NCI-H1092 (cell line): Measurements from ENCODE around the gene VPS36.
"Not testable (repeated sequence)": the region's sequence is repeated elsewhere in the genome, so short reads cannot be mapped to it uniquely, and the experiment has no call there.

Experiments used
- DNase-seq: peaks from one replicate; lab custom pipeline; 2025; lab: John Stamatoyannopoulos, UW

The VPS36 gene

DNA sequence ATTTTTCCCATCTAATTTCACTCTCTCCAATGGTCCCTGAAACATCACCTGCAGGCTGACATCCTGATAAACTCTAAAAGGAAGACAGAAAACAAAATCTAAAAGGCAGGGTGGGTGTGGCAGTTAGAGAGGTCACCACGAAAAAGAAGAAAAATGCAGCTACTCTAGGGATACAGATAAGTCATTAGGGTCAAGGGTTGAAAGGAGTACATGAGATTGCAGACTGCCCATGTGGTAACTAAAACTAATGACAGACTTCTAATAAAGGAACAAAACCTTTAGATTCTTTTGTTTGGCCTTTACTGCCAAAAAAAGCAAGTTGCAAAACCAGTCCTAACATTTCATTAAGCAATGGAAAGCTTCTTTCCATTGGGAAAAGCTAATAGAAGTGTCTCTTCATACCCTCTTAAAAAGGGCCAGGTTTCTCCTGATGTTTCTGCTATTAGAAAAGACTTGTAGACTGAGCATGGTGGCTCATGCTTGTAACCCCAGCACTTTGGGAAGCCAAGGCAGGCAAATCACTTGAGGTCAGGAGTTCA, 75.5 kb downstream of the VPS36 start:
- DNase-seq: no peak

DNA sequence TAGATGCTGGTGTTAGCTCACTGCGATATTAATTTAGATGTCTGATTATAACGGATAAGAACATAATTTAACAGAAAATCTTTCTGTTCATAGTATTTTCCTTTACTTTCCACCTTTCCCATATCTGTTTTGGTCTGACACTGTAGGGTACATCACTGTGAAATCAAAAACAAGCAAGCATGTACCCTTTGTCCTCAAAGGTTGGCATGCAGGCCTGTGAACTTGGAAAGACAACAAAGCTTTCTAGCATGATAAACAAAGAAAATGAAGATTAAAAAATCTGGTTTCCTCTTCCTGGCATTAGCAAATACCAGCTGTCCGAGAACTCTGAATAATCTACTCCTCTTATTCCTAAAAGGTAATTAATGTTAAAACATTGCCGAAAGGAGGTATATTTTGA, 76.0 kb downstream of the VPS36 start:
- no peak for DNase-seq

DNA sequence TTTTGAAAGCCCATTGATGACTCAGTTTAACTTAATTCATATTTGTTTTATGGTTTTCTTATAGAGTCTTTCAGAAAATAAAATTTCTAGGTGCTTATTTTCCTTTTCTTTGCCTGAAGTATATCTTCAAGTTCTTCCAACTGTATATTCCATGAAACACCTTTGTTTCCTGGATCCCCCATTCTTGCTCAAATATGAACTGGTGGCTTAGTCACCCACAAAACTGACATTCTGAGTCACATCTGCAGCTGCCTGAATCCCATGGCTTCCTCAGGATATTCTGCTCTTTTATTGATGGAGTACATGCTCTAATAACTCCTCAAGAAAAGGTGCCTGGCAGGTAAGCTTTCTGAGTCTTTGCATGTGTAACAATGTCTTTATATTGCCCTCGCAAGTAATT, 77.2 kb downstream of the VPS36 start:
- DNase-seq: not testable (repeated sequence)

DNA sequence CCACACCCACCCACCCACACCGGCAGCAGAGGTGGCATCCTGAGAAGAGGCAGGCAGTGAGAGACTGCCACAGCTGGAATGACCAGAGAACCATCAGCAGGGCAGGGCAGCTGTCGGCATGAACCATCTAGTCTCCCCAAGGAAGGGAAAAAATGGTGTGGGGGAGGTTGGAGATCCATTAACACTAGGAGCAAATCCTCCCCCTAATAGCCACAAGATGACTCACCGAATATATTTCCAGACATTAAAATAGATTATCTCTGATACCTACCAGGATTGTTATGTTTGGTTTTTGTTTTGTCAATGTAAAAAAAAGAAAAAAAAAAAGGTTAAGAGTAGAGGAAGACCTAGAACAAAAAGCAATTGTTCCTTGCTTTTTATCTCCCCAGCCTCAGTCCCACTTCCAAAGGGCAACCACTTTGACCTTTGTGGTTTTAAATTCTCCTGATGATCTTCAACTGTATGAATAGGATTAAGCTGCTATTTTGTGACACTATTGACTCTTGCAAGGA, 78.6 kb downstream of the VPS36 start:
- no peak for DNase-seq

DNA sequence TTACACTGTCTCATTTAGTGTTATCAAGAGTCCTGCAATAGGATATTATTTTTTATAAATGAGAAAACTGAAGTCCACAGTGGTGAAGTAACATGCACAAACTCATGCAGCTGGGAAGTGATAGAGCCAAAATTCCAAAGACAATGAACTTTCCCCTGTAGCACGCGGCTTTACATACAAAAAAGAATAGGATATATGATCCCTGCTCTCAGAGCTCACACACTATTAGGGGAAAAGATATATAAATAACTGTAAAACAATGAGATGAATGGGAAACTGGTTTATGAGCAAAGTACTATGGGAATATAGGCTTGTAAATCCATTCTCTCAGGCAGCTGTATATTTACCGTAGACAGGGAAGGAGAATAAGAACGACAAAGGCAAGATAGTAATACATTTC, 84.1 kb downstream of the VPS36 start:
- DNase-seq: no peak
